ENCODE data around the gene RNU5D-1. TPM values are rescaled to one million over a fixed set of nuclear protein-coding genes. Genes with fewer than 3 reads are reported as not detected.

The RNU5D-1 gene
- total and polyA plus RNA-seq, 2 of the 13 experiments (the other 11 are each of a cell fraction or from before 2014, with no cell fraction given): 165 TPM; not detected in 1

DNA sequence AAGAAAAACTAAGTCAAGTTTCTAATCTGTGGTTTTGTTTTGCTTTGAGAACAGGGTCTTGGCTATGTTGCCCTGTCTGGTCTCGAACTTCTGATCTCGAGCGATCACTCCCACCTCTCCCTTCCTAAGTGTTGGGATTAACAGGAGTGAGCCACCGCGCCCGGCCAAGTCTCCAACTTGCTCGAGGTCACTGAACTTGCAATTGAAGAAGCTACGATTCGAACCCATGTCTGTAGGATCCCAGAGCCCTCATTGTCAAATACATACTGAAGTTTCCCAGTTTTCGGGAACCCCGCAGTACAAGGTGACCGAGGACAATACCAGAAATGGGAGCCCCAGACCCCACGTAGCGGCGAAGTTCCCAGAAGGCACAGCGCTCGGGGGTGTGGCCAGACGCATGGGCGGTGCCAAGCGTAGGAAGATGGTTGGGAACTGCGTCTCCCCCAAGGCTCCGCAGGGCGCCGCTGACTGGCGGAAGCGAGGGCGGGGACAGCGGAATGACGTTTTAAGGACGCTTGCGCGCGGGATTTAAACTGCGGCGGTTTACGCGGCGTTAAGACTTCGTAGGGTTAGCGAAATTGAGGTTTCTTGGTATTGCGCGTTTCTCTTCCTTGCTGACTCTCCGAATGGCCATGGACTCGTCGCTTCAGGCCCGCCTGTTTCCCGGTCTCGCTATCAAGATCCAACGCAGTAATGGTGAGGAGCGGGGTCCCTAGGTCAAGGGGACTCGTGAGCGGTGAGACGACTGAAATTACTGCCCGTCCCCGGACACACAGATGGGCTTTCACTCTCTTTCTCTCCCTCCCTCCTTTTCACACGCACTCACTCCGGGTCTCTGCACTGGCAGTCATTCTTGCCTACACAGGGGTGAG lies 8.6 kb upstream of the RNU5D-1 start, which contains the start of gene KIF2C (continued):
- peak; percentile 58; the same call in 1 of the 2 replicates for TF ChIP-seq NFKB2 (CRISPR knock-in tag; IDR thresholded peaks at IDR 0.05; ENCODE audit: borderline replicate concordance)
- TF ChIP-seq ZSCAN22 (CRISPR knock-in tag; IDR thresholded peaks at IDR 0.05): no peak
- no peak for TF ChIP-seq ZNF660 (CRISPR knock-in tag; IDR thresholded peaks at IDR 0.05; ENCODE audit: borderline replicate concordance, low read depth)
- no peak; the same call in 1 of the 2 replicates for TF ChIP-seq ZNF749 (CRISPR knock-in tag; IDR thresholded peaks at IDR 0.05; ENCODE audit: borderline replicate concordance)
- TF ChIP-seq ZNF644 (CRISPR knock-in tag; IDR thresholded peaks at IDR 0.05; ENCODE audit: low read depth): no peak
- peak; percentile 93 for TF ChIP-seq KLF11 (CRISPR knock-in tag; IDR thresholded peaks at IDR 0.05)
- no peak for TF ChIP-seq ZNF761 (CRISPR knock-in tag; conservative IDR thresholded peaks at IDR 0.05)
- TF ChIP-seq, protein P1, sequence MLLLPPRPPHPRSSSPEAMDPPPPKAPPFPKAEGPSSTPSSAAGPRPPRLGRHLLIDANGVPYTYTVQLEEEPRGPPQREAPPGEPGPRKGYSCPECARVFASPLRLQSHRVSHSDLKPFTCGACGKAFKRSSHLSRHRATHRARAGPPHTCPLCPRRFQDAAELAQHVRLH (CRISPR knock-in tag; IDR thresholded peaks at IDR 0.05; ENCODE audit: borderline replicate concordance, low read depth): no peak; the same call in 1 of the 2 replicates
- TF ChIP-seq GTF2F1 (IDR thresholded peaks at IDR 0.05; ENCODE audit: low read length): no peak
- peak; percentile 25; the same call in 1 of the 2 replicates for TF ChIP-seq WIZ (CRISPR knock-in tag; IDR thresholded peaks at IDR 0.05)
- peak; percentile 80; the same call in 1 of the 2 replicates for TF ChIP-seq PRDM10 (CRISPR knock-in tag; IDR thresholded peaks at IDR 0.05; ENCODE audit: low read depth)
- no peak for TF ChIP-seq KDM5B (CRISPR knock-in tag; IDR thresholded peaks at IDR 0.05; ENCODE audit: borderline replicate concordance)
- peak; percentile 28 for TF ChIP-seq GATAD2A (CRISPR knock-in tag; IDR thresholded peaks at IDR 0.05)
- no peak for TF ChIP-seq AGO2 (optimal IDR thresholded peaks at IDR 0.05; ENCODE audit: low read depth, low read length)
- TF ChIP-seq SNAPC2 (CRISPR knock-in tag; IDR thresholded peaks at IDR 0.05): peak; percentile 88; the same call in 1 of the 2 replicates
- TF ChIP-seq ZNF343 (CRISPR knock-in tag; IDR thresholded peaks at IDR 0.05): no peak
- no peak for TF ChIP-seq RFX3 (CRISPR knock-in tag; IDR thresholded peaks at IDR 0.05)
- TF ChIP-seq MAFG (CRISPR knock-in tag; IDR thresholded peaks at IDR 0.05): no peak
- TF ChIP-seq SALL1 (CRISPR knock-in tag; IDR thresholded peaks at IDR 0.05): peak; percentile 74
- no peak; the same call in 1 of the 2 replicates for TF ChIP-seq JUNB (CRISPR knock-in tag; IDR thresholded peaks at IDR 0.05; ENCODE audit: borderline replicate concordance)
- TF ChIP-seq, protein P2, sequence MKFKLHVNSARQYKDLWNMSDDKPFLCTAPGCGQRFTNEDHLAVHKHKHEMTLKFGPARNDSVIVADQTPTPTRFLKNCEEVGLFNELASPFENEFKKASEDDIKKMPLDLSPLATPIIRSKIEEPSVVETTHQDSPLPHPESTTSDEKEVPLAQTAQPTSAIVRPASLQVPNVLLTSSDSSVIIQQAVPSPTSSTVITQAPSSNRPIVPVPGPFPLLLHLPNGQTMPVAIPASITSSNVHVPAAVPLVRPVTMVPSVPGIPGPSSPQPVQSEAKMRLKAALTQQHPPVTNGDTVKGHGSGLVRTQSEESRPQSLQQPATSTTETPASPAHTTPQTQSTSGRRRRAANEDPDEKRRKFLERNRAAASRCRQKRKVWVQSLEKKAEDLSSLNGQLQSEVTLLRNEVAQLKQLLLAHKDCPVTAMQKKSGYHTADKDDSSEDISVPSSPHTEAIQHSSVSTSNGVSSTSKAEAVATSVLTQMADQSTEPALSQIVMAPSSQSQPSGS (CRISPR knock-in tag; IDR thresholded peaks at IDR 0.05): peak; percentile 86; the same call in 1 of the 2 replicates
- peak; percentile 86; the same call in 1 of the 2 replicates for TF ChIP-seq STAT6 (CRISPR knock-in tag; IDR thresholded peaks at IDR 0.05; ENCODE audit: borderline replicate concordance)

Measured in HepG2 (cell line).